ENCODE data around the gene ITIH1.

DNA sequence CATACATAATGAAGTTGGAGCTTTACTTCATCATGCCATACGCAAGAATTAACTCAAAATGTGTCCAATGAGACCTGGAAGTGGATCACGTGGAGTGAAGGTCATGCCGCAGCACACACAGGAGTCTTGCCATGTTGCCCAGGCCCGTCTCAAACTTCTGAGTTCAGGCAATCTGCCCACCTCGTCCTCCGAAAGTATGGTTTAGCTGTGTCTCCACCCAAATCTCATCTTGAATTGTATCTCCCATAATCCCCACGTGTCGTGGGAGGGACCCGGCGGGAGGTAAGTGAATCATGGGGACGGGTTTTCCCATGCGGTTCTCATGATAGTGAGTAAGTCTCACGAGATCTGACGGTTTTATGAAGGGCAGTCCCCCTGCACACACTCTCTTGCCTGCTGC, 45.8 kb upstream of the ITIH1 start:
- TF ChIP-seq, protein P1, sequence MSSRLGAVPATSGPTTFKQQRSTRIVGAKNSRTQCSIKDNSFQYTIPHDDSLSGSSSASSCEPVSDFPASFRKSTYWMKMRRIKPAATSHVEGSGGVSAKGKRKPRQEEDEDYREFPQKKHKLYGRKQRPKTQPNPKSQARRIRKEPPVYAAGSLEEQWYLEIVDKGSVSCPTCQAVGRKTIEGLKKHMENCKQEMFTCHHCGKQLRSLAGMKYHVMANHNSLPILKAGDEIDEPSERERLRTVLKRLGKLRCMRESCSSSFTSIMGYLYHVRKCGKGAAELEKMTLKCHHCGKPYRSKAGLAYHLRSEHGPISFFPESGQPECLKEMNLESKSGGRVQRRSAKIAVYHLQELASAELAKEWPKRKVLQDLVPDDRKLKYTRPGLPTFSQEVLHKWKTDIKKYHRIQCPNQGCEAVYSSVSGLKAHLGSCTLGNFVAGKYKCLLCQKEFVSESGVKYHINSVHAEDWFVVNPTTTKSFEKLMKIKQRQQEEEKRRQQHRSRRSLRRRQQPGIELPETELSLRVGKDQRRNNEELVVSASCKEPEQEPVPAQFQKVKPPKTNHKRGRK (CRISPR knock-in tag; IDR thresholded peaks at IDR 0.05; ENCODE audit: borderline replicate concordance), result no peak
- TF ChIP-seq, protein P2, sequence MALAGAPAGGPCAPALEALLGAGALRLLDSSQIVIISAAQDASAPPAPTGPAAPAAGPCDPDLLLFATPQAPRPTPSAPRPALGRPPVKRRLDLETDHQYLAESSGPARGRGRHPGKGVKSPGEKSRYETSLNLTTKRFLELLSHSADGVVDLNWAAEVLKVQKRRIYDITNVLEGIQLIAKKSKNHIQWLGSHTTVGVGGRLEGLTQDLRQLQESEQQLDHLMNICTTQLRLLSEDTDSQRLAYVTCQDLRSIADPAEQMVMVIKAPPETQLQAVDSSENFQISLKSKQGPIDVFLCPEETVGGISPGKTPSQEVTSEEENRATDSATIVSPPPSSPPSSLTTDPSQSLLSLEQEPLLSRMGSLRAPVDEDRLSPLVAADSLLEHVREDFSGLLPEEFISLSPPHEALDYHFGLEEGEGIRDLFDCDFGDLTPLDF (CRISPR knock-in tag; IDR thresholded peaks at IDR 0.05), result no peak

Measured in WTC11 (cell line).